Activated CD8-positive, alpha-beta memory T cell treated with anti-CD3 and anti-CD28 coated beads, Interleukin-2, amount 10 ng/mL, durations not matched to agents 7 days and 5 days (primary cell): ENCODE measurements around the gene CDH6. TPM values are rescaled to one million over a fixed set of nuclear protein-coding genes. Genes with fewer than 3 reads are reported as not detected.

Source experiments
- ATAC-seq: fragments of 150-1000 bp; cut with Tn5 transposase; one replicate; pipeline ENCODE4 v1.10.0; 2021; ENCODE audit warnings: moderate library complexity
- CTCF ChIA-PET: fragments of 350-600 bp; sonication (Branson Sonifier 250); formaldehyde crosslinking; loops from one replicate; lab custom pipeline; 2021; ENCODE audit warnings: antibody characterized with exemption; lab: Charles Lee
- DNase-seq: peaks from one replicate; pipeline ENCODE4 v3.0.0-alpha.2; 2020
- H3K27ac Mint-ChIP-seq: one replicate; pipeline ENCODE4 v1.8.0; 2021; ENCODE audit warnings: mild to moderate bottlenecking, mixed read lengths
- H3K27me3 Mint-ChIP-seq: one replicate; pipeline ENCODE4 v1.8.0; 2021; ENCODE audit warnings: mixed read lengths
- H3K36me3 Mint-ChIP-seq: one replicate; pipeline ENCODE4 v1.8.0; 2021; ENCODE audit warnings: mild to moderate bottlenecking, mixed read lengths
- H3K4me1 Mint-ChIP-seq: one replicate; pipeline ENCODE4 v1.8.0; 2021; ENCODE audit warnings: mixed read lengths
- H3K4me3 Mint-ChIP-seq: one replicate; pipeline ENCODE4 v1.8.0; 2021; ENCODE audit warnings: mild to moderate bottlenecking, moderate library complexity, mixed read lengths
- H3K9me3 Mint-ChIP-seq: one replicate; pipeline ENCODE4 v1.8.0; 2022; ENCODE audit warnings: low read depth, mixed read lengths
- total RNA-seq, 2 experiments: library from RNA; stranded (reverse); gene quantifications; one replicate each; pipeline ENCODE4 v1.2.3, GENCODE V29; 2021

Gene CDH6
- total RNA-seq, 2 experiments from 2014 or later: not detected

DNA sequence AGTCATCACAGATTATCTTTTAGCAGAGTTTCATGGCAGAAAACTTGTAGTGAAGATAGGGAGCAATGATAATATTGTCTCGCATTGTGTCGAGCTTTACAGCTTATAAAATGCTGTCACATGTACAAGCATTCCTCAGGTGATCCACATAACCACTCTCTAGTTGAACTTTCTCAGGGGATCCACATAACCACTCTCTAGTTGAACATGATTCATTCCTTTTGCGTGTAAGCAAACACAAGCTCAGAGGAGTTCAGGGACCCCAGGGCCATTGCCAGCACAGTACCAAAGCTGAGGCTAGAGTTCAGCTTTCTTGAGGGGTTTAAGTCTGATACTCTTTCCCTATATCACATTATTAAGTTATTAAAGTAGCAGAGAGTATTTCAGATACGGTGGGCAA is 86.7 kb downstream of the CDH6 start:
- DNase-seq: no peak
- Mint-ChIP-seq H3K27ac (no peak overlapping the region), H3K4me1 (no peaks in the 10 kb centered on the region), H3K27me3 (no peaks in the 10 kb centered on the region), H3K36me3 (no peaks in the 10 kb centered on the region), H3K9me3 (no peaks in the 10 kb centered on the region), H3K4me3 (no peak overlapping the region)
- ATAC-seq: no peak
- CTCF ChIA-PET: no interaction called here

DNA sequence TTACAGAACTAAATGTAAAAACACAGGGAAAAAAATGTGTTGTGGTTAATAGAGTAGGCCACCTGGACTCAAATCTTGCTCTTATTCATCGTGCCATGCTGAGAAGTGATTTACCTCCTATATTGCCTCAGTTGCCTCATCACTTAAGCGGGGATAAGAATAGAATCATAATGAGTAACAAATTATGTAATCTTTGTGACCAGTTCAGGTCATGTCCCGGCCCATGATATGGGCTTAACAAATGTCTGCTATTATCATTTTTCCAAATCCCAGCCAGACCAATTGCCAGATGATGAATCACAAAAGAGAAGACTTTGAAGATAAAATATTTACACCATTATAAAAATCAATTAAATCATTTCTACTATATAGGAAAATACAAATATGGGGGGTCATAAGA is 89.8 kb downstream of the CDH6 start:
- Mint-ChIP-seq H3K4me1 (no peaks in the 10 kb centered on the region), H3K27ac (no peak overlapping the region), H3K36me3 (no peaks in the 10 kb centered on the region), H3K9me3 (no peaks in the 10 kb centered on the region), H3K27me3 (no peaks in the 10 kb centered on the region), H3K4me3 (no peak overlapping the region)
- CTCF ChIA-PET: no interaction called here
- ATAC-seq (no peak), DNase-seq (no peak)

DNA sequence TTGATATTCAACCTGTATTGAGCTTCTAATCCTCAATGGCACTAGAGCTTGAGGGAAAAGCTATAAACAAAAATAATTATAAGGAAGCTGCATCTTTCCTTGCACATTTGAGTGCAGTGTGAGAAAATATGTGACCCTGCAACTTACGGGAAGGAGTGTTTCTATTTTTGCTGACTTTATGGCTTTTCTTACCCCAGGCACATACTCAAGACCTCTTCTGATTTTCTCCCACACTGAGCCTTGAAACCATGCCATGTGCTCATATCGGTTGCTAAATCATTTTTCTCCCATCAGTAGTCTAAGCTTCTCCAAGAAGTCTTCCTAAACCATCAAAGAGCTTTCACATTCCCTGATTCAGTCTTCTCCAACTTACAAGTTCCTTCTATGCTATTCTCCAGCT is 91.5 kb downstream of the CDH6 start:
- CTCF ChIA-PET: no interaction called here
- ATAC-seq (no peak), DNase-seq (no peak)
- no peaks in the 10 kb centered on the region for H3K4me1 Mint-ChIP-seq
- H3K4me3 Mint-ChIP-seq: no peak overlapping the region
- H3K9me3 Mint-ChIP-seq: no peaks in the 10 kb centered on the region
- no peaks in the 10 kb centered on the region for H3K36me3 Mint-ChIP-seq
- H3K27ac Mint-ChIP-seq: no peak overlapping the region
- peaks cover 2% of the 10 kb centered on the region for H3K27me3 Mint-ChIP-seq

DNA sequence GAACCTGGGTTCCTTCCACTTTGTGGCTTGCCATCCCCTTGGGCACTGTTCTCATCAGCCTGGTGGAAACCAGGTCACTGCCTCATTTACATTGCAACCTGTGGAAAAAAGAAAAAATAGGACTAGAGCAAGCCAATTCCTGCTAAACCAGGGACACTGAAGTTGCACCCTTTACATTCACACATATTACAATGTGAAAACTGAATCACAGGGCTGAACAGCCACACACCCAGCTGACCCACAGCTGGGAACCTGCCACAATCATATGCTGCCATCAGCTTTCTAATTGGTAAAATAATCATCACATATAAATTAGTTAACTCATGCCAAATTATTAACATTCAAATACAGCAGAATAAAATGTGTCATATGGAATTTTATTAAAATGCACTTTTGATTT is 94.5 kb downstream of the CDH6 start:
- Mint-ChIP-seq H3K27me3 (peaks cover 2% of the 10 kb centered on the region), H3K4me3 (no peak overlapping the region), H3K27ac (no peak overlapping the region), H3K36me3 (no peaks in the 10 kb centered on the region), H3K9me3 (no peaks in the 10 kb centered on the region), H3K4me1 (no peaks in the 10 kb centered on the region)
- ATAC-seq (no peak), DNase-seq (no peak)
- CTCF ChIA-PET: no interaction called here

DNA sequence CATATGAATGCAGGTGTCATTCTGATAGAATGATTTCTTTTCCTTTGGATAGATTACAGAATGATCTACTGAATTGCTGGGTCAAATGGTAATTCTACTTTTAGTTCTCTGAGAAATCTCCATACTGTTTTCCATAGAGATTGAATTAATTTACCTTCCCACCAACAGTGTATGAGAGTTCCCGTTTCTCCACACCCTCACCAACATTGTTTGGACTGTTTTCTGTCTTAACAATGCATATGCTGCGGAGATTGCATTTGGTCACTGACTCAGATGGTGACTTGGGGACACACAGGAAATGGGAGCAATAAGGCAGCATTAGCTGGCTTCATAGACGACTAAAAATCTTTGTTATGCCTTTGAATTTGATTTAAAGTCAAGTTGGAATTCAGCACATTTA is 95.9 kb downstream of the CDH6 start:
- Mint-ChIP-seq H3K27me3 (peaks cover 2% of the 10 kb centered on the region), H3K36me3 (no peaks in the 10 kb centered on the region), H3K9me3 (no peaks in the 10 kb centered on the region), H3K27ac (no peak overlapping the region), H3K4me3 (no peak overlapping the region), H3K4me1 (no peaks in the 10 kb centered on the region)
- CTCF ChIA-PET: no interaction called here
- no peak for DNase-seq
- ATAC-seq: no peak

DNA sequence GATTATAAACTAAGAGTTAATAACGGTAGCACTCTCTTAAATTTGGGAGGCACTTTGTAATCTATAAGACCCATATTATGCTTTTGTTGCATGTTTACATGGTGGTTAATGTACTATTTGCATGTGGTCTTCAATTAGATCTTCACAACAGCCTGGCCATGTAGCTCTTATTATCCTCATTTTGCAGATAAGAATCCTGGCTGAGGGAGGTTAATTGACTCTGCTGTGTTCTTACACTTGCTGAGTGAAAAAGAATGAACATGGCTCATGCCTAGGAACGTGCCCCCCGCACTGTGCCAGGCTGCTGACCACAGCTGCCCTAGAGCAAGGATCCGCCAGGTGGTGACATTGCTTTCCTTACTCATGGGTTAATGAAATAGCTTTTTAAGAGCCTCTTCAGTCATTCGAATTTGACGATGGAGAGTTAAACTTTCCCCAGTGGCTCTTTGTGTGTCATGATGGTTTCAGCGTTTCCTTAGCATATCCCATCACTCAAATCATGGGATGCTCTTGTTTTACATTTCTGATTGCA is 97.9 kb downstream of the CDH6 start:
- Mint-ChIP-seq H3K36me3 (no peaks in the 10 kb centered on the region), H3K9me3 (no peaks in the 10 kb centered on the region), H3K4me3 (no peak overlapping the region), H3K4me1 (no peaks in the 10 kb centered on the region), H3K27me3 (peaks cover 2% of the 10 kb centered on the region), H3K27ac (no peak overlapping the region)
- CTCF ChIA-PET: no interaction called here
- no peak for DNase-seq
- no peak for ATAC-seq

DNA sequence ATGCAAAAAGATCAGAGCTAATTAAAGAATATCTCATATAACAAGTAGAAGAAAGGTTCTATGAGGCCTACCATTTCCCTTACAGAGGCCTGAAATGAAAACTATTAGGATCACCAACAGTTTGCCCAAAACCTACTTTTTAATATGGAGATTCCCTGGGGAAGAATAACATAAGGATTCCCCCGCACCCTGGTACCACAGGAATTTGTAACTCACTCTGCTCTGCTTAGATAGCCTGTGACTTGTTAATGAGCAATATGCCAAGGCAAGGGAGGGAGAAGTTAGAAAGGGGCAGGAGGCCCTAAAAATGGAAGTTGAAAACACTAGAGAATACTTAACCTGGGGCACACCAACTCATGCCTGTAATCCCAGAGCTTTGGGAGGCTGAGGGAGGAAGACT is 107.0 kb downstream of the CDH6 start:
- CTCF ChIA-PET: no interaction called here
- no peaks in the 10 kb centered on the region for H3K27me3 Mint-ChIP-seq
- no peak overlapping the region for H3K4me3 Mint-ChIP-seq
- ATAC-seq (no peak), DNase-seq (no peak)
- no peaks in the 10 kb centered on the region for H3K9me3 Mint-ChIP-seq
- no peaks in the 10 kb centered on the region for H3K4me1 Mint-ChIP-seq
- no peaks in the 10 kb centered on the region for H3K36me3 Mint-ChIP-seq
- H3K27ac Mint-ChIP-seq: no peak overlapping the region

DNA sequence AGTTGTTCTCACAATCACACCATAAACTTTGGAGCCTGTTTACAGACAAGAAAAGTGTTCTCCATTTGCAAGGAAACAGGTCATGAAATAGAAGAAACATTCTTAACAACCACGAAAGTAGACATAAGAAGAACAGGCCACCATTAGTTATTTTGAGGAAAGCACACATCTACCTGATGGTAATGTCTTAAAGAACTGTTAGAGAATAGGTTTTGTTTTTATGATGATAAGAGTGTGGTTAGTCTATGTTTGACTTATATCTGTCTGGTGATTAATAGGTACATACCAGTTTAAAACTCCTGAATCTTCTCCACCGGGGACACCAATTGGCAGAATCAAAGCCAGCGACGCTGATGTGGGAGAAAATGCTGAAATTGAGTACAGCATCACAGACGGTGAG is 108.3 kb downstream of the CDH6 start:
- ATAC-seq: no peak
- Mint-ChIP-seq H3K4me3 (no peak overlapping the region), H3K9me3 (no peaks in the 10 kb centered on the region), H3K27ac (no peak overlapping the region), H3K36me3 (no peaks in the 10 kb centered on the region), H3K27me3 (no peaks in the 10 kb centered on the region), H3K4me1 (no peaks in the 10 kb centered on the region)
- CTCF ChIA-PET: no interaction called here
- DNase-seq: no peak

DNA sequence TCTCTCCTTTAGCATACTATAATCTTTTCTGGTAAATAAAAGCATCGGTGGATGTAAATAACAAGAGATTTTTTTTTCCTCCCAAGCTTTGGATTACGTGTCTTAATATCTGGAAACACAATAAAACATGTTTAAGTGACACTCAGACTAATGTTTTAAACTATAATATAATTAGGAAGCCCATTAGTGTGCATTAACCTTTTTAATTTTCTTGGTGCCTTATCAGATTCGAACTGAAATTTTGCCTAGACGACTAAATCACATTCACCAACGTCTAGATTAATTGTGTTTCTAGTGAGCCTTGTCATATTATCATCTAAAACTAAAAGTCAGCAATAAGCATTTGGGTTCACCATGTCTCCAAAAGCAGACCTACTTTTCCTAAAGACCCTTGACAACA is 110.2 kb downstream of the CDH6 start:
- H3K4me3 Mint-ChIP-seq: no peak overlapping the region
- DNase-seq (no peak), ATAC-seq (no peak)
- no peaks in the 10 kb centered on the region for H3K4me1 Mint-ChIP-seq
- no peaks in the 10 kb centered on the region for H3K27me3 Mint-ChIP-seq
- H3K36me3 Mint-ChIP-seq: no peaks in the 10 kb centered on the region
- CTCF ChIA-PET: no interaction called here
- H3K27ac Mint-ChIP-seq: no peak overlapping the region
- no peaks in the 10 kb centered on the region for H3K9me3 Mint-ChIP-seq

DNA sequence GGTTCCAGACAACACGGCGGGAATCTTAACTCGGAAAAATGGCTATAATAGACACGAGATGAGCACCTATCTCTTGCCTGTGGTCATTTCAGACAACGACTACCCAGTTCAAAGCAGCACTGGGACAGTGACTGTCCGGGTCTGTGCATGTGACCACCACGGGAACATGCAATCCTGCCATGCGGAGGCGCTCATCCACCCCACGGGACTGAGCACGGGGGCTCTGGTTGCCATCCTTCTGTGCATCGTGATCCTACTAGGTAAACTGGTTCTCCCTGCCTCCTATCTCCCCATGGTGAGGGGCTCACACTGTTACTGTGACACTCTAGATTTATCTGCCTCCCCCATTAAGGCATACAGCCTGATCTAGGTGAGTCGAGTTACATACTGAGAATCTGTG is 124.2 kb downstream of the CDH6 start:
- Mint-ChIP-seq H3K36me3 (no peaks in the 10 kb centered on the region), H3K9me3 (no peaks in the 10 kb centered on the region), H3K4me1 (no peaks in the 10 kb centered on the region), H3K4me3 (no peak overlapping the region), H3K27ac (no peak overlapping the region), H3K27me3 (no peaks in the 10 kb centered on the region)
- no peak for ATAC-seq
- CTCF ChIA-PET: no interaction called here
- DNase-seq: no peak

DNA sequence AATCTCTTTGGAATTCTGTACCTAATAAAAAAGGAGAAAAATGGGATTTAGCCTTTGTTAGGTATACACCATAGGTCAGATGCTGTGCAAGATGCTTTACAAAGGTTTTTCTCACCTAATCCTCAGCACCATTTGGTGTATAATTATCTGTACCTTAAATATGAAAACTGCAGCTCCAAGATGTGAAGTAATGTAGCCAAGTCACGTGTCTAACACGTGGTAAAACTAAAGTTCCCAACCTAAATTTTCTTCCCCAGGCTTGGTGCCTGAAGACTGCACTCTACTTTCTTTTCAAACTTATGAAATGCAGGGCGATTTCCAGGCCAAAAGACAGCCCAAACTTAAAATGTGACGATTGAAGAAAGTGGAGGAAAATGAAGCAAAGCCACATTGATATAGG is 125.8 kb downstream of the CDH6 start:
- ATAC-seq: no peak
- no peaks in the 10 kb centered on the region for H3K9me3 Mint-ChIP-seq
- H3K4me3 Mint-ChIP-seq: no peak overlapping the region
- DNase-seq: no peak
- H3K4me1 Mint-ChIP-seq: no peaks in the 10 kb centered on the region
- H3K36me3 Mint-ChIP-seq: no peaks in the 10 kb centered on the region
- H3K27me3 Mint-ChIP-seq: no peaks in the 10 kb centered on the region
- CTCF ChIA-PET: no interaction called here
- no peak overlapping the region for H3K27ac Mint-ChIP-seq

DNA sequence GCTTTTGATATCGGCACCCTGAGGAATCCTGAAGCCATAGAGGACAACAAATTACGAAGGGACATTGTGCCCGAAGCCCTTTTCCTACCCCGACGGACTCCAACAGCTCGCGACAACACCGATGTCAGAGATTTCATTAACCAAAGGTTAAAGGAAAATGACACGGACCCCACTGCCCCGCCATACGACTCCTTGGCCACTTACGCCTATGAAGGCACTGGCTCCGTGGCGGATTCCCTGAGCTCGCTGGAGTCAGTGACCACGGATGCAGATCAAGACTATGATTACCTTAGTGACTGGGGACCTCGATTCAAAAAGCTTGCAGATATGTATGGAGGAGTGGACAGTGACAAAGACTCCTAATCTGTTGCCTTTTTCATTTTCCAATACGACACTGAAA is 129.5 kb downstream of the CDH6 start:
- Mint-ChIP-seq H3K9me3 (no peaks in the 10 kb centered on the region), H3K27ac (no peak overlapping the region), H3K4me3 (no peak overlapping the region), H3K27me3 (no peaks in the 10 kb centered on the region), H3K4me1 (no peaks in the 10 kb centered on the region), H3K36me3 (no peaks in the 10 kb centered on the region)
- ATAC-seq (no peak), DNase-seq (no peak)
- CTCF ChIA-PET: no interaction called here

DNA sequence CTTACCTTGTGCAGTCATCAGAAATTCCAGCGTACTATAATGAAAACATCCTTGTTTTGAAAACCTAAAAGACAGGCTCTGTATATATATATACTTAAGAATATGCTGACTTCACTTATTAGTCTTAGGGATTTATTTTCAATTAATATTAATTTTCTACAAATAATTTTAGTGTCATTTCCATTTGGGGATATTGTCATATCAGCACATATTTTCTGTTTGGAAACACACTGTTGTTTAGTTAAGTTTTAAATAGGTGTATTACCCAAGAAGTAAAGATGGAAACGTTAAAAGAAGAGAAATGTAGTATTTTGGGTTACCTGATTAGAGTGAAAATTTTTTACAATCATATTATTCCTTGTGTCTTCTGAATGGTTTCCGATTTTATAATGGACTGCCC is 131.4 kb downstream of the CDH6 start:
- ATAC-seq (no peak), DNase-seq (no peak)
- CTCF ChIA-PET: no interaction called here
- no peak overlapping the region for H3K27ac Mint-ChIP-seq
- no peaks in the 10 kb centered on the region for H3K27me3 Mint-ChIP-seq
- no peak overlapping the region for H3K4me3 Mint-ChIP-seq
- H3K36me3 Mint-ChIP-seq: no peaks in the 10 kb centered on the region
- H3K9me3 Mint-ChIP-seq: no peaks in the 10 kb centered on the region
- no peaks in the 10 kb centered on the region for H3K4me1 Mint-ChIP-seq

DNA sequence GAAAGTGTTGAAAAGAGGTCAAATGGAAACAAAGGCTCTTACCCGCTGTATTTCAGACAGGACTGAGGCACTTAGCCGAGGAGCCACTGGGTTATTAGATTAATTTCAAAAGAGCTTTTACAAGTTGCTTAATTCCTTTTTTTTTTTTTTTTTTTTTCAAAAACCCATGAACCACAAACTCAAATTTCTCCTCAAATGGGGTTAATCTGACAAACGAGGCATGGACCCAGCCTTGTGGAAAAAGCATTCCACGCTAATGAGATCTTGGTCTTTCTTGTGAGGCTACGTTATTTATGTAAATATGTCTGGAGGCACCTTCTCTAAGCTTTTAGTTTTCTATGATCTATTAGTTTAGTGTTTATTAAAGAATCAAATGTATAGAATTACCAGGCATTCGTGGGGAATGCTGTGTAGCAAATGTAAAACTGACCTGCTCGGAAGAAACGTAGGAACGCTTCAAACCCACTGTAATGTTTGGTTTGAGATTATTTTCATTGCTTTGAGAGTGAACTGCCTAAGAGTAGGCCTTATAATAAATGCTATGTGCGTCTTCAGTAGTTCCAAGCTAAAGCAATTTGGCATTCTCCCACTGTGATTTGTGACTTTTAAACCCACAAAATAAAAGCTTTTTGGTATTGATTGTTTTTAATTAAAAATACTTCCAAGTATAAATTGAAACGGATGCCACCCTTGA is 134.7 kb downstream of the CDH6 start:
- H3K27me3 Mint-ChIP-seq: no peaks in the 10 kb centered on the region
- no peak overlapping the region for H3K4me3 Mint-ChIP-seq
- DNase-seq (no peak), ATAC-seq (no peak)
- H3K4me1 Mint-ChIP-seq: no peaks in the 10 kb centered on the region
- no peak overlapping the region for H3K27ac Mint-ChIP-seq
- H3K36me3 Mint-ChIP-seq: no peaks in the 10 kb centered on the region
- CTCF ChIA-PET: interaction anchor here (0.7 kb wide), 1 partner anchor 207 kb away, joined by 3 read pairs; no protein-coding TSS in a partner anchor
- H3K9me3 Mint-ChIP-seq: no peaks in the 10 kb centered on the region

DNA sequence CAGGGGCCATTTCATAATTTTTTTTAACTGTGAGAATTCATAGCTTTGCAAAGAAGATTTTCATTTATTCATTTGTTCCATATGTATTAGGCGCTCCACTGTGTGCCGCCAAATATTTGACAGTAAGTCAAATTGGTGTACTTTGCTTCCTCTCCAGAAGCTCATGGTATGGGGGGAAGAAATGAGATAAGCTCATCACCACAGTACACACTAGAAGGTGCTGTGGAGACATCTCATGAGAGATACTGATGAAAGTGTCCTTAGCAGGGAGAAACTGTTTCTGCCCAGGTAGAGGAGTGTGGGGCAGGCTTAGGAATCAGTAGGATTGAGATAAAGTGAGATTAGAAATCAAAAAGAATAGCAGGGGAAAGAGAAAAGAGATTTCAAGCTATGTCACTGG is 136.2 kb downstream of the CDH6 start:
- Mint-ChIP-seq H3K4me3 (no peak overlapping the region), H3K9me3 (no peaks in the 10 kb centered on the region), H3K36me3 (no peaks in the 10 kb centered on the region), H3K27me3 (no peaks in the 10 kb centered on the region), H3K27ac (no peak overlapping the region), H3K4me1 (no peaks in the 10 kb centered on the region)
- ATAC-seq (no peak), DNase-seq (no peak)
- CTCF ChIA-PET: no interaction called here
